Epithelial cell of proximal tubule (primary cell): ENCODE measurements around the gene OR2A5. TPM values are rescaled to one million over a fixed set of nuclear protein-coding genes. Genes with fewer than 3 reads are reported as not detected.

Experiments
- DNase-seq: peaks from one replicate; pipeline ENCODE4 v3.0.0-alpha.2; 2011; ENCODE audit warnings: low read depth
- H3K4me3 ChIP-seq: 2 replicates; pipeline ENCODE4 v1.5.1; 2011; ENCODE audit warnings: low read depth, mild to moderate bottlenecking, low read length
- total RNA-seq: library from RNA; depleted of rRNA; stranded (reverse); fragments of >200 nt; gene quantifications from 2 replicates; pipeline ENCODE4 v1.2.3, GENCODE V29; 2015
- TF ChIP-seq, protein P1 (sequence below): conservative IDR thresholded peaks from 2 replicates; pipeline ENCODE4 v1.5.1; 2012; ENCODE audit warnings: low read depth, mild to moderate bottlenecking, low read length

OR2A5 gene
- total RNA-seq, 1 donor from 2014 or later: not detected

DNA sequence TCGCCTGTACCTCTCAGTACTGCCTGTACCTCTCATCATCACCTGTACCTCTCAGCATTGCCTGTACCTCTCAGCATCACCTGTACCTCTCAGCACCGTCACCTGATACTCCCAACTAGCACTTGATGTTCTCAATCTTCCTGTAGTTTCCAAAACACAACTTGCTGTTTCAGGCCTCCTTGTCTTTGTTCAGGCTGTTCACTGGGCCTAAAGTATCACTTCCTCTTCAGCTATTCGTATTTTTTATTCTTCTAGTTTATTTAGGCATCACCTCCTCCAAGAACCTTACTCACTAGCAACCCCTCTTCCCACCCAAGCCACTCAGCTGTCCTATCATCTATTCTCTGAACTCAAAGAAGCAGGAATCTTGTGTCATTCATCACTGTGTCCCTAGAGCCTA is 24.5 kb upstream of the OR2A5 start:
- no peak for DNase-seq
- H3K4me3 ChIP-seq: no peak overlapping the region
- TF ChIP-seq, protein P1, sequence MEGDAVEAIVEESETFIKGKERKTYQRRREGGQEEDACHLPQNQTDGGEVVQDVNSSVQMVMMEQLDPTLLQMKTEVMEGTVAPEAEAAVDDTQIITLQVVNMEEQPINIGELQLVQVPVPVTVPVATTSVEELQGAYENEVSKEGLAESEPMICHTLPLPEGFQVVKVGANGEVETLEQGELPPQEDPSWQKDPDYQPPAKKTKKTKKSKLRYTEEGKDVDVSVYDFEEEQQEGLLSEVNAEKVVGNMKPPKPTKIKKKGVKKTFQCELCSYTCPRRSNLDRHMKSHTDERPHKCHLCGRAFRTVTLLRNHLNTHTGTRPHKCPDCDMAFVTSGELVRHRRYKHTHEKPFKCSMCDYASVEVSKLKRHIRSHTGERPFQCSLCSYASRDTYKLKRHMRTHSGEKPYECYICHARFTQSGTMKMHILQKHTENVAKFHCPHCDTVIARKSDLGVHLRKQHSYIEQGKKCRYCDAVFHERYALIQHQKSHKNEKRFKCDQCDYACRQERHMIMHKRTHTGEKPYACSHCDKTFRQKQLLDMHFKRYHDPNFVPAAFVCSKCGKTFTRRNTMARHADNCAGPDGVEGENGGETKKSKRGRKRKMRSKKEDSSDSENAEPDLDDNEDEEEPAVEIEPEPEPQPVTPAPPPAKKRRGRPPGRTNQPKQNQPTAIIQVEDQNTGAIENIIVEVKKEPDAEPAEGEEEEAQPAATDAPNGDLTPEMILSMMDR: no peak

DNA sequence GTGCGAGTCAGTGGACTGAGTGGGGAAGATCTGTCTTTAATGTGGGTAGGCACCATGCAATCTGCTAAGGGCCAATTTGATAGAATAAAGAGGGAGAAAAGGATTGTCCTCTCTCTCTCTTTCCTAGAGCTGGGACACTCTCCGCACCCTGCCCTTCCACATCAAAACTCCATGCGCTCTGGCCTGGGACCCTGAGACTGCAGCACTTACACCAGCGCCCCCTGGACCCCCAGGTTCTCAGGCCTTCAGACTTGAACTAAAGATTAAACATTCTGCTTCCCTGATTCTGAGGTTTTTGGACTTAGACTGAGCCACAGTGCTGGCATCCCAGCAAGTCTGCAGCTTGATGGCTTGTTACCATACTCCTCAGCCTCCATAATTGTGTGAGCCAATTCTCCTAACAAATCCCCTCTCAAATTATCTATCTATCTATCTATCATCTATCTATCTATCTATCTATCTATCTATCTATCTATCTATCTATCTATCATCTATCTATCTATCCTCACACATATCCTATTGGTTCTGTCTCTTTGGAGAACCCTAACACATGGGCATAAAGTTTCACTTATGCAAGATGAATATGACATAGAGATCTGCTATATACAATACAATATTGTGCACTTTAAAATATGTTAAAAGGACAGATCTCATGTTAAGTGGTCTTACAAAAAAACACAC is 22.4 kb upstream of the OR2A5 start:
- TF ChIP-seq, protein P1: no peak
- no peak overlapping the region for H3K4me3 ChIP-seq
- DNase-seq: no peak

- DNase-seq: no peak
Measured at GRCh38 chr7:144027070-144027469, 21.7 kb upstream of the OR2A5 start.

GRCh38 chr7:144027974-144028373 is 20.8 kb upstream of the OR2A5 start:
- no peak for DNase-seq
- H3K4me3 ChIP-seq: no peak overlapping the region
- TF ChIP-seq, protein P1: no peak

More at GRCh38 chr7:144027070-144027469, 21.7 kb upstream of the OR2A5 start:
- H3K4me3 ChIP-seq: no peak overlapping the region
- TF ChIP-seq, protein P1: peak; percentile 57

DNA sequence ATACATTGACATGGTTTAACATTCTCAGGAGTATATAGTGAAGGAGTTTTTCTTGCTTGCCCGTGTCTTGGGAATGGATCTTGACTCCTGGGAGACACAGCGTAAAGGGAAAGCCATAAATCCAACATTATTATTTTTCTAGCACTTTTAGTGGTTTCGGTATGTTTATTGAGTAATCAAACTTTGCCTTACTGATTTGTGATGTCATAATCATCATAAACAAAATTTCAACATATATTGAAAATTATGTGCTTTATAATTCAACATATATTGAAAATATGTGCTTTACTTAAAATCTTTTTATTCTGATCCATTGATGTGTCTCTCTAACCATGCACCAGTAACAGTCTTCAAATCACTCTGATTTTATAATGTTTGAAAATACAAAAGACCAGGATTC is 20.2 kb upstream of the OR2A5 start:
- TF ChIP-seq, protein P1: no peak
- no peak for DNase-seq
- no peak overlapping the region for H3K4me3 ChIP-seq

- DNase-seq: no peak
- TF ChIP-seq, protein P1: no peak
- no peak overlapping the region for H3K4me3 ChIP-seq
Measured at GRCh38 chr7:144032516-144032915, 16.2 kb upstream of the OR2A5 start.
